HepG2 (cell line): ENCODE results near the gene SCGB3A1. TPM values are rescaled to one million over a fixed set of nuclear protein-coding genes. Genes with fewer than 3 reads are reported as not detected.

Source experiments
- BRD4 ChIP-seq: sonication (generic); formaldehyde crosslinking; IDR thresholded peaks from 2 replicates; pipeline ENCODE4 v1.4.0; 2020; ENCODE audit warnings: missing genetic modification reagents
- CEBPG ChIP-seq: IDR thresholded peaks from 2 replicates; pipeline ENCODE4 v1.6.1; 2016
- IRF2 ChIP-seq: IDR thresholded peaks from 2 replicates; pipeline ENCODE4 v1.6.1; 2018; ENCODE audit warnings: missing genetic modification reagents, missing compliant biosample characterization
- MIER3 ChIP-seq: IDR thresholded peaks from 2 replicates; pipeline ENCODE4 v1.6.1; 2016; ENCODE audit warnings: missing compliant biosample characterization, borderline replicate concordance
- POLR2G ChIP-seq: fragments of 200-400 bp; formaldehyde crosslinking; IDR thresholded peaks from 2 replicates; pipeline ENCODE4 v1.6.1; 2018; ENCODE audit warnings: mild to moderate bottlenecking, low read depth, low read length, moderate library complexity
- RBM39 ChIP-seq: fragments of 200-400 bp; formaldehyde crosslinking; IDR thresholded peaks from one replicate; pipeline ENCODE4 v1.6.1; 2018; ENCODE audit warnings: antibody characterized with exemption, mild to moderate bottlenecking, low read depth, low read length; ENCODE audit not compliant: poor library complexity, severe bottlenecking
- REXO4 ChIP-seq: sonication (generic); formaldehyde crosslinking; IDR thresholded peaks from 2 replicates; pipeline ENCODE4 v1.8.0; 2022; ENCODE audit warnings: missing genetic modification reagents, mild to moderate bottlenecking, borderline replicate concordance
- STAG1 ChIP-seq: sonication (generic); formaldehyde crosslinking; IDR thresholded peaks from 2 replicates; pipeline ENCODE4 v1.4.0; 2020; ENCODE audit warnings: missing genetic modification reagents
- WIZ ChIP-seq: sonication (generic); formaldehyde crosslinking; IDR thresholded peaks from 2 replicates; pipeline ENCODE4 v1.5.1; 2020; ENCODE audit warnings: mild to moderate bottlenecking, missing genetic modification reagents
- ZFP36 ChIP-seq: fragments of 150-350 bp; IDR thresholded peaks from 2 replicates; pipeline ENCODE4 v1.6.1; 2018; ENCODE audit warnings: borderline replicate concordance, low read length, low read depth; ENCODE audit not compliant: partially characterized antibody
- ZNF10 ChIP-seq: sonication (generic); formaldehyde crosslinking; IDR thresholded peaks from 2 replicates; pipeline ENCODE4 v1.4.0; 2020; ENCODE audit warnings: mild to moderate bottlenecking, low read depth, missing genetic modification reagents, borderline replicate concordance
- ZNF607 ChIP-seq: sonication (generic); formaldehyde crosslinking; IDR thresholded peaks from 2 replicates; pipeline ENCODE4 v1.5.1; 2020; ENCODE audit warnings: missing genetic modification reagents, mild to moderate bottlenecking, borderline replicate concordance
- ZNF761 ChIP-seq: sonication (generic); formaldehyde crosslinking; conservative IDR thresholded peaks from 2 replicates; pipeline ENCODE4 v1.4.0; 2020; ENCODE audit warnings: mild to moderate bottlenecking, missing genetic modification reagents
- ZNF878 ChIP-seq: sonication (generic); formaldehyde crosslinking; IDR thresholded peaks from 2 replicates; pipeline ENCODE4 v1.8.1; 2023; ENCODE audit warnings: mild to moderate bottlenecking, missing genetic modification reagents, moderate library complexity
- ZNF883 ChIP-seq: sonication (generic); formaldehyde crosslinking; IDR thresholded peaks from 2 replicates; pipeline ENCODE4 v1.5.1; 2020; ENCODE audit warnings: mild to moderate bottlenecking, missing genetic modification reagents; ENCODE audit errors: not compliant biosample characterization
- polyA plus RNA-seq, 8 experiments: library from polyadenylated mRNA; depleted of rRNA in 3 of 8; stranded (reverse) in 7 of 8; unstranded in 1 of 8; fragments of >200 nt; fragmentation: Illumina TruSeq in 4 of 8; extraction: Trizol in 4 of 8; gene quantifications; 2 replicates each; pipeline versions ENCODE4 v1.2.1 to v1.2.3, GENCODE V29; 2011 to 2016; ENCODE audit warnings: low read depth in 4 of 8, missing spikeins in 1 of 8, mixed read lengths in 1 of 8; ENCODE audit not compliant: insufficient read depth in 1 of 8
- total RNA-seq, 5 experiments: library from RNA; depleted of rRNA; stranded (reverse); fragments of >200 nt; fragmentation: Illumina TruSeq; extraction: Trizol; gene quantifications; 2 replicates each; pipeline ENCODE4 v1.2.3, GENCODE V29; 2016; ENCODE audit warnings: low read depth in 1 of 5
- TF ChIP-seq, protein P1 (sequence below): sonication (generic); formaldehyde crosslinking; IDR thresholded peaks from 2 replicates; pipeline ENCODE4 v1.4.0; 2020; ENCODE audit warnings: missing genetic modification reagents
- TF ChIP-seq, protein P2 (sequence below): sonication (generic); formaldehyde crosslinking; IDR thresholded peaks from 2 replicates; pipeline ENCODE4 v1.5.0; 2020; ENCODE audit warnings: missing genetic modification reagents
- TF ChIP-seq, protein P3 (sequence below): sonication (generic); formaldehyde crosslinking; IDR thresholded peaks from 2 replicates; pipeline ENCODE4 v1.4.0; 2020; ENCODE audit warnings: missing genetic modification reagents, borderline replicate concordance
- TF ChIP-seq, protein P4 (sequence below): sonication (generic); formaldehyde crosslinking; IDR thresholded peaks from 2 replicates; pipeline ENCODE4 v1.5.0; 2020; ENCODE audit warnings: mild to moderate bottlenecking, missing genetic modification reagents, moderate library complexity

Gene SCGB3A1
- total and polyA plus RNA-seq, 2 of the 13 experiments (the other 11 are each of a cell fraction or from before 2014, with no cell fraction given), result not detected

DNA sequence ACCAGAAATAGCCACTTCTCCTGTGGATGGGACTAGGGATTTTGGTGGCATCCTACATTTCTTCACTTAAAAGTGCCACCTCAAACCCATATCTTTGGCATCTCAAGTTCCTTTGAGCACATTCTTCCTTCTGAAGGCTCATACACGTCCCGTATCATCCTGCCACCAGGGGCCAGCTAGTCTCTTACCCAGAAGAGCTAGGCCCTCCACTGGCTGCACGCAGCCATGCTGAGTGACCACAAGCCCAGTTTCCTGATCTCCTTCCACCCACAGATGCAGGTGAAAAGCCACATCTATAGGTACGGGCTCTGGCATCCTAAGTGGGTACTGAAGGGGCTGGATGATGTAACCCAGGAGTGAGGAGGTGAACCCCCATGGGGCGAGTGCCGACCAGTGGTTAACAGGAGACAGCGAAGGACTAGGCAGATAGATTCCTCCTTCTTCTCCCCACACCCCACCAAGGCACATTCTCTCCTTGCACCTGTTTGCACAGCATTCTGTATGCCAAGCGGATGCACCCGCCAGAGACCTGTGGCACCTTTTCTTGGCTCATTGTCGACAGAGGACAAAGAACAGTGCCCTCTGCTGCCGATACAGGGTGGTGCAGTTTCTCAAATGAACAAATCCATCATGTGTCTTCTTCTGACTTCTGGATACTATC lies 14.4 kb upstream of the SCGB3A1 start (continued):
- TF ChIP-seq ZNF607 (CRISPR knock-in tag), result 0 out of 2 replicates have a peak, but pooled peaks have one; percentile 40
- TF ChIP-seq RBM39, result no peak
- TF ChIP-seq, protein P1, sequence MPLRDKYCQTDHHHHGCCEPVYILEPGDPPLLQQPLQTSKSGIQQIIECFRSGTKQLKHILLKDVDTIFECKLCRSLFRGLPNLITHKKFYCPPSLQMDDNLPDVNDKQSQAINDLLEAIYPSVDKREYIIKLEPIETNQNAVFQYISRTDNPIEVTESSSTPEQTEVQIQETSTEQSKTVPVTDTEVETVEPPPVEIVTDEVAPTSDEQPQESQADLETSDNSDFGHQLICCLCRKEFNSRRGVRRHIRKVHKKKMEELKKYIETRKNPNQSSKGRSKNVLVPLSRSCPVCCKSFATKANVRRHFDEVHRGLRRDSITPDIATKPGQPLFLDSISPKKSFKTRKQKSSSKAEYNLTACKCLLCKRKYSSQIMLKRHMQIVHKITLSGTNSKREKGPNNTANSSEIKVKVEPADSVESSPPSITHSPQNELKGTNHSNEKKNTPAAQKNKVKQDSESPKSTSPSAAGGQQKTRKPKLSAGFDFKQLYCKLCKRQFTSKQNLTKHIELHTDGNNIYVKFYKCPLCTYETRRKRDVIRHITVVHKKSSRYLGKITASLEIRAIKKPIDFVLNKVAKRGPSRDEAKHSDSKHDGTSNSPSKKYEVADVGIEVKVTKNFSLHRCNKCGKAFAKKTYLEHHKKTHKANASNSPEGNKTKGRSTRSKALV (CRISPR knock-in tag), result no peak
- no peak for TF ChIP-seq ZNF878
- TF ChIP-seq ZNF761 (CRISPR knock-in tag), result no peak
- TF ChIP-seq, protein P2, sequence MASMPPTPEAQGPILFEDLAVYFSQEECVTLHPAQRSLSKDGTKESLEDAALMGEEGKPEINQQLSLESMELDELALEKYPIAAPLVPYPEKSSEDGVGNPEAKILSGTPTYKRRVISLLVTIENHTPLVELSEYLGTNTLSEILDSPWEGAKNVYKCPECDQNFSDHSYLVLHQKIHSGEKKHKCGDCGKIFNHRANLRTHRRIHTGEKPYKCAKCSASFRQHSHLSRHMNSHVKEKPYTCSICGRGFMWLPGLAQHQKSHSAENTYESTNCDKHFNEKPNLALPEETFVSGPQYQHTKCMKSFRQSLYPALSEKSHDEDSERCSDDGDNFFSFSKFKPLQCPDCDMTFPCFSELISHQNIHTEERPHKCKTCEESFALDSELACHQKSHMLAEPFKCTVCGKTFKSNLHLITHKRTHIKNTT (CRISPR knock-in tag), result no peak
- TF ChIP-seq ZFP36, result no peak
- TF ChIP-seq BRD4 (CRISPR knock-in tag), result no peak
- peak; percentile 44 for TF ChIP-seq STAG1 (CRISPR knock-in tag)
- TF ChIP-seq MIER3 (CRISPR knock-in tag), result no peak
- no peak for TF ChIP-seq IRF2 (CRISPR knock-in tag)
- TF ChIP-seq WIZ (CRISPR knock-in tag), result no peak
- TF ChIP-seq POLR2G, result no peak
- no peak for TF ChIP-seq ZNF10 (CRISPR knock-in tag)
- no peak for TF ChIP-seq REXO4
- TF ChIP-seq, protein P3, sequence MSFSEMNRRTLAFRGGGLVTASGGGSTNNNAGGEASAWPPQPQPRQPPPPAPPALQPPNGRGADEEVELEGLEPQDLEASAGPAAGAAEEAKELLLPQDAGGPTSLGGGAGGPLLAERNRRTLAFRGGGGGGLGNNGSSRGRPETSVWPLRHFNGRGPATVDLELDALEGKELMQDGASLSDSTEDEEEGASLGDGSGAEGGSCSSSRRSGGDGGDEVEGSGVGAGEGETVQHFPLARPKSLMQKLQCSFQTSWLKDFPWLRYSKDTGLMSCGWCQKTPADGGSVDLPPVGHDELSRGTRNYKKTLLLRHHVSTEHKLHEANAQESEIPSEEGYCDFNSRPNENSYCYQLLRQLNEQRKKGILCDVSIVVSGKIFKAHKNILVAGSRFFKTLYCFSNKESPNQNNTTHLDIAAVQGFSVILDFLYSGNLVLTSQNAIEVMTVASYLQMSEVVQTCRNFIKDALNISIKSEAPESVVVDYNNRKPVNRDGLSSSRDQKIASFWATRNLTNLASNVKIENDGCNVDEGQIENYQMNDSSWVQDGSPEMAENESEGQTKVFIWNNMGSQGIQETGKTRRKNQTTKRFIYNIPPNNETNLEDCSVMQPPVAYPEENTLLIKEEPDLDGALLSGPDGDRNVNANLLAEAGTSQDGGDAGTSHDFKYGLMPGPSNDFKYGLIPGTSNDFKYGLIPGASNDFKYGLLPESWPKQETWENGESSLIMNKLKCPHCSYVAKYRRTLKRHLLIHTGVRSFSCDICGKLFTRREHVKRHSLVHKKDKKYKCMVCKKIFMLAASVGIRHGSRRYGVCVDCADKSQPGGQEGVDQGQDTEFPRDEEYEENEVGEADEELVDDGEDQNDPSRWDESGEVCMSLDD, result no peak
- TF ChIP-seq ZNF883 (CRISPR knock-in tag), result no peak
- TF ChIP-seq CEBPG, result no peak
- TF ChIP-seq, protein P4, sequence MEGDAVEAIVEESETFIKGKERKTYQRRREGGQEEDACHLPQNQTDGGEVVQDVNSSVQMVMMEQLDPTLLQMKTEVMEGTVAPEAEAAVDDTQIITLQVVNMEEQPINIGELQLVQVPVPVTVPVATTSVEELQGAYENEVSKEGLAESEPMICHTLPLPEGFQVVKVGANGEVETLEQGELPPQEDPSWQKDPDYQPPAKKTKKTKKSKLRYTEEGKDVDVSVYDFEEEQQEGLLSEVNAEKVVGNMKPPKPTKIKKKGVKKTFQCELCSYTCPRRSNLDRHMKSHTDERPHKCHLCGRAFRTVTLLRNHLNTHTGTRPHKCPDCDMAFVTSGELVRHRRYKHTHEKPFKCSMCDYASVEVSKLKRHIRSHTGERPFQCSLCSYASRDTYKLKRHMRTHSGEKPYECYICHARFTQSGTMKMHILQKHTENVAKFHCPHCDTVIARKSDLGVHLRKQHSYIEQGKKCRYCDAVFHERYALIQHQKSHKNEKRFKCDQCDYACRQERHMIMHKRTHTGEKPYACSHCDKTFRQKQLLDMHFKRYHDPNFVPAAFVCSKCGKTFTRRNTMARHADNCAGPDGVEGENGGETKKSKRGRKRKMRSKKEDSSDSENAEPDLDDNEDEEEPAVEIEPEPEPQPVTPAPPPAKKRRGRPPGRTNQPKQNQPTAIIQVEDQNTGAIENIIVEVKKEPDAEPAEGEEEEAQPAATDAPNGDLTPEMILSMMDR (CRISPR knock-in tag), result peak; percentile 75
- TF ChIP-seq, all 625 proteins: peak for 6
